SK-N-SH (cell line): ENCODE results near the gene UBA1. TPM values are rescaled to one million over a fixed set of nuclear protein-coding genes. Genes with fewer than 3 reads are reported as not detected.

ENCODE experiments used
- CTCF ChIA-PET: fragments of 300-600, 350-600 bp; formaldehyde crosslinking; extraction: SDS; loops from one replicate; lab custom pipeline; 2021; lab: Yijun Ruan, JAX
- POLR2A ChIA-PET: fragments of 350-600 bp; sonication (Branson Sonifier 250); formaldehyde crosslinking; extraction: SDS; loops from one replicate; lab custom pipeline; 2020; ENCODE audit warnings: antibody characterized with exemption, inconsistent platforms; lab: Yijun Ruan, JAX
- DNase-seq: peaks from one replicate; pipeline ENCODE4 v3.0.0; 2012
- H2AFZ ChIP-seq: fragments of 200-600 bp; sonication (generic); 2 replicates; pipeline ENCODE4 v1.8.1; 2016; ENCODE audit warnings: antibody characterized with exemption, mild to moderate bottlenecking, low read depth
- H3F3A ChIP-seq: fragments of 200-600 bp; sonication (generic); replicated peaks from 2 replicates; pipeline ENCODE3; 2016; ENCODE audit warnings: antibody characterized with exemption, mild to moderate bottlenecking; ENCODE audit not compliant: insufficient read depth
- H3K27ac ChIP-seq, 2 experiments: fragments of 200-500 bp in 1 of 2; fragments of 200-600 bp in 1 of 2; sonication (Bioruptor generic) in 1 of 2; sonication (generic), shearing (Covaris generic) in 1 of 2; 2 replicates each; pipeline versions ENCODE4 v1.5.1 to v1.6.1; 2014 to 2016; ENCODE audit warnings: low read depth in 2 of 2, inconsistent platforms in 1 of 2, low read length in 1 of 2, mild to moderate bottlenecking in 1 of 2, mixed read lengths in 1 of 2
- H3K27me3 ChIP-seq: fragments of 200-600 bp; sonication (generic), shearing (Covaris generic); 2 replicates; pipeline ENCODE4 v1.6.1; 2016; ENCODE audit warnings: mixed run types; ENCODE audit not compliant: insufficient read depth
- H3K36me3 ChIP-seq, 2 experiments: fragments of 200-500 bp in 1 of 2; fragments of 200-600 bp in 1 of 2; sonication (Bioruptor generic) in 1 of 2; sonication (generic) in 1 of 2; replicated peaks in 1 of 2; 2 replicates each; pipeline versions ENCODE3 to v1.5.1; 2014 to 2016; ENCODE audit warnings: low read length in 1 of 2, mild to moderate bottlenecking in 1 of 2; ENCODE audit not compliant: insufficient read depth in 2 of 2, control insufficient read depth in 1 of 2
- H3K4me1 ChIP-seq, 2 experiments: fragments of 200-500 bp in 1 of 2; fragments of 200-600 bp in 1 of 2; sonication (Bioruptor generic) in 1 of 2; sonication (generic), shearing (Covaris generic) in 1 of 2; 2 replicates each; pipeline versions ENCODE4 v1.5.1 to v1.6.1; 2014 to 2016; ENCODE audit warnings: low read depth in 1 of 2, low read length in 1 of 2, mixed run types in 1 of 2; ENCODE audit not compliant: insufficient read depth in 2 of 2, control insufficient read depth in 1 of 2
- H3K4me2 ChIP-seq: fragments of 200-600 bp; sonication (generic), shearing (Covaris generic); 2 replicates; pipeline ENCODE4 v1.6.1; 2017; ENCODE audit warnings: mixed run types
- H3K4me3 ChIP-seq, 2 experiments: fragments of 200-500 bp in 1 of 2; fragments of 200-600 bp in 1 of 2; sonication (Bioruptor generic) in 1 of 2; sonication (generic), shearing (Covaris generic) in 1 of 2; 2 replicates each; pipeline versions ENCODE4 v1.5.1 to v1.8.1; 2014 to 2016; ENCODE audit warnings: low read depth in 2 of 2, inconsistent platforms in 1 of 2, low read length in 1 of 2, mild to moderate bottlenecking in 1 of 2, mixed read lengths in 1 of 2, moderate library complexity in 1 of 2
- H3K79me2 ChIP-seq: fragments of 200-600 bp; sonication (generic); 2 replicates; pipeline ENCODE4 v1.8.1; 2017; ENCODE audit warnings: mild to moderate bottlenecking; ENCODE audit not compliant: insufficient read depth
- H3K9ac ChIP-seq: fragments of 200-600 bp; sonication (generic); 2 replicates; pipeline ENCODE4 v1.6.1; 2017; ENCODE audit warnings: mixed run types
- H3K9me2 ChIP-seq: fragments of 200-600 bp; sonication (generic); 2 replicates; pipeline ENCODE4 v1.6.1; 2017; ENCODE audit warnings: mixed run types
- H3K9me3 ChIP-seq: fragments of 200-600 bp; sonication (generic); 2 replicates; pipeline ENCODE4 v1.6.1; 2017; ENCODE audit warnings: mixed run types, mild to moderate bottlenecking, moderate library complexity
- H4K20me1 ChIP-seq: fragments of 200-600 bp; sonication (generic); 2 replicates; pipeline ENCODE4 v1.6.1; 2017; ENCODE audit warnings: mild to moderate bottlenecking, mixed run types; ENCODE audit not compliant: insufficient read depth
- CHD2 ChIP-seq: fragments of 150-350 bp; IDR thresholded peaks from 2 replicates; pipeline ENCODE4 v1.6.1; 2018; ENCODE audit warnings: low read length; ENCODE audit not compliant: partially characterized antibody
- ELF1 ChIP-seq: IDR thresholded peaks from 2 replicates; pipeline ENCODE4 v1.4.0; 2012
- EP300 ChIP-seq, 2 experiments: IDR thresholded peaks; 2 replicates each; pipeline versions ENCODE4 v1.4.0 to v1.6.1; 2012; ENCODE audit warnings: borderline replicate concordance in 1 of 2, low read depth in 1 of 2, low read length in 1 of 2
- EZH2phosphoT487 ChIP-seq: fragments of 200-600 bp; sonication (generic); IDR thresholded peaks from 2 replicates; pipeline ENCODE4 v1.6.1; 2017; ENCODE audit warnings: low read depth, mixed run types, mild to moderate bottlenecking, antibody characterized with exemption, moderate library complexity, borderline replicate concordance
- FOXJ3 ChIP-seq: sonication (generic); formaldehyde crosslinking; IDR thresholded peaks from 2 replicates; pipeline ENCODE4 v1.5.1; 2020; ENCODE audit warnings: mild to moderate bottlenecking, missing genetic modification reagents
- GABPA ChIP-seq: IDR thresholded peaks from 2 replicates; pipeline ENCODE4 v1.4.0; 2012; ENCODE audit warnings: low read depth, mild to moderate bottlenecking
- JUND ChIP-seq: IDR thresholded peaks from 2 replicates; pipeline ENCODE4 v1.4.0; 2012
- MAX ChIP-seq: IDR thresholded peaks from 2 replicates; pipeline ENCODE4 v1.4.0; 2012; ENCODE audit warnings: low read depth
- MEF2A ChIP-seq: IDR thresholded peaks from 2 replicates; pipeline ENCODE4 v1.4.0; 2012; ENCODE audit warnings: low read depth, borderline replicate concordance
- MXI1 ChIP-seq: IDR thresholded peaks from 2 replicates; pipeline ENCODE4 v1.6.1; 2012; ENCODE audit warnings: mild to moderate bottlenecking, low read depth, low read length, improper control_type of control experiment
- POLR2AphosphoS5 ChIP-seq: IDR thresholded peaks from 2 replicates; pipeline ENCODE4 v1.6.1; 2012; ENCODE audit warnings: low read depth, low read length
- RCOR1 ChIP-seq: fragments of 150-350 bp; IDR thresholded peaks from 2 replicates; pipeline ENCODE4 v1.6.1; 2017; ENCODE audit warnings: antibody characterized with exemption, low read length
- RFX5 ChIP-seq: IDR thresholded peaks from 2 replicates; pipeline ENCODE4 v1.6.1; 2012; ENCODE audit warnings: mild to moderate bottlenecking, improper control_type of control experiment, low read length
- RXRA ChIP-seq: IDR thresholded peaks from 2 replicates; pipeline ENCODE4 v1.4.0; 2012; ENCODE audit warnings: low read depth, mild to moderate bottlenecking, borderline replicate concordance
- SIN3A ChIP-seq: IDR thresholded peaks from 2 replicates; pipeline ENCODE4 v1.6.1; 2012; ENCODE audit warnings: low read depth, mild to moderate bottlenecking, low read length, moderate library complexity, borderline replicate concordance
- TCF12 ChIP-seq: IDR thresholded peaks from 2 replicates; pipeline ENCODE4 v1.4.0; 2012
- USF1 ChIP-seq: IDR thresholded peaks from 2 replicates; pipeline ENCODE4 v1.4.0; 2012; ENCODE audit warnings: low read depth, borderline replicate concordance
- ZBTB33 ChIP-seq: IDR thresholded peaks from 2 replicates; pipeline ENCODE4 v1.4.0; 2012; ENCODE audit warnings: low read depth, borderline replicate concordance
- WGBS: methylation state at CpG from one replicate; pipeline ENCODE4 v1.1.6; 2017; ENCODE audit warnings: low lambda C conversion rate; 5-methylcytosine and 5-hydroxymethylcytosine counted together
- polyA plus RNA-seq, 3 experiments: library from polyadenylated mRNA; depleted of rRNA; stranded (reverse); fragments of >200 nt; gene quantifications; 2 replicates each; pipeline ENCODE4 v1.2.3, GENCODE V29; 2012
- TF ChIP-seq, protein P1 (sequence below): fragments of 150-350 bp; IDR thresholded peaks from 2 replicates; pipeline ENCODE4 v1.6.1; 2017; ENCODE audit warnings: antibody characterized with exemption, low read length, low read depth, borderline replicate concordance
- TF ChIP-seq, protein P2 (sequence below): fragments of 200-600 bp; sonication (generic); IDR thresholded peaks from 2 replicates; pipeline ENCODE4 v1.6.1; 2017; ENCODE audit warnings: antibody characterized with exemption, mild to moderate bottlenecking, moderate library complexity

Gene UBA1
- polyA plus RNA-seq, 1 of the 3 experiments (the other 2 are of a cell fraction) = 283 TPM

GRCh38 chrX:47176101-47176740 lies 17.4 kb upstream of the UBA1 start:
- Histone ChIP-seq H3K79me2 (no peaks in the 10 kb centered on the region), H3K4me3 (no peak overlapping the region), H3K27me3 (peaks cover 36% of the 10 kb centered on the region; the same call in 1 of the 2 replicates), H3K9me3 (no peaks in the 10 kb centered on the region), H3K27ac (no peak overlapping the region)
- no peak for DNase-seq
- TF ChIP-seq RXRA (no peak), USF1 (no peak), RFX5 (no peak)
- TF ChIP-seq, all 33 proteins: peak for 0
- Histone ChIP-seq H2AFZ (no peak overlapping the region), H4K20me1 (no peaks in the 10 kb centered on the region), H3K36me3 (peaks cover 0 to 12% of the 10 kb centered on the region in 2 experiments), H3K4me1 (no peaks in the 10 kb centered on the region), H3F3A (no peaks in the 10 kb centered on the region), H3K9ac (no peak overlapping the region), H3K9me2 (no peaks in the 10 kb centered on the region), H3K4me2 (no peak overlapping the region)
- POLR2A ChIA-PET = no interaction called here
- CTCF ChIA-PET = interaction anchor here (0.6 to 1.0 kb wide), 2 partner anchors 13 to 600 kb away, joined by 3 to 4 read pairs; no protein-coding TSS in a partner anchor
- WGBS = 53% methylated on average over 18 of the region's 23 CpGs

- DNase-seq = no peak
- POLR2A ChIA-PET = no interaction called here
- H3K4me3 ChIP-seq = no peak overlapping the region
- H3K27me3 ChIP-seq = peaks cover 42% of the 10 kb centered on the region; the same call in 1 of the 2 replicates
- CTCF ChIA-PET = interaction anchor here (0.5 to 1.0 kb wide), 3 partner anchors 13 to 600 kb away, joined by 3 to 4 read pairs (median 3); no protein-coding TSS in a partner anchor
- H3K9me2 ChIP-seq = no peaks in the 10 kb centered on the region
- H3K9ac ChIP-seq = no peak overlapping the region
- no peaks in the 10 kb centered on the region for H3F3A ChIP-seq
- H4K20me1 ChIP-seq = no peaks in the 10 kb centered on the region
- no peaks in the 10 kb centered on the region for H3K79me2 ChIP-seq
- H3K4me2 ChIP-seq = no peak overlapping the region
- WGBS = 28% methylated on average over 2 of the region's 2 CpGs
- no peaks in the 10 kb centered on the region for H3K9me3 ChIP-seq
- TF ChIP-seq RCOR1 = no peak
- TF ChIP-seq MEF2A = no peak
- TF ChIP-seq EP300 (IDR thresholded peaks at IDR 0.05; ENCODE audit: borderline replicate concordance in 1 of 2, low read depth in 1 of 2, low read length in 1 of 2) = no peak
- TF ChIP-seq GABPA = no peak
- TF ChIP-seq FOXJ3 = no peak
- no peak for TF ChIP-seq ZBTB33
- TF ChIP-seq, protein P1, sequence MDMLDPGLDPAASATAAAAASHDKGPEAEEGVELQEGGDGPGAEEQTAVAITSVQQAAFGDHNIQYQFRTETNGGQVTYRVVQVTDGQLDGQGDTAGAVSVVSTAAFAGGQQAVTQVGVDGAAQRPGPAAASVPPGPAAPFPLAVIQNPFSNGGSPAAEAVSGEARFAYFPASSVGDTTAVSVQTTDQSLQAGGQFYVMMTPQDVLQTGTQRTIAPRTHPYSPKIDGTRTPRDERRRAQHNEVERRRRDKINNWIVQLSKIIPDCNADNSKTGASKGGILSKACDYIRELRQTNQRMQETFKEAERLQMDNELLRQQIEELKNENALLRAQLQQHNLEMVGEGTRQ = no peak
- no peak for TF ChIP-seq CHD2
- TF ChIP-seq, protein P2, sequence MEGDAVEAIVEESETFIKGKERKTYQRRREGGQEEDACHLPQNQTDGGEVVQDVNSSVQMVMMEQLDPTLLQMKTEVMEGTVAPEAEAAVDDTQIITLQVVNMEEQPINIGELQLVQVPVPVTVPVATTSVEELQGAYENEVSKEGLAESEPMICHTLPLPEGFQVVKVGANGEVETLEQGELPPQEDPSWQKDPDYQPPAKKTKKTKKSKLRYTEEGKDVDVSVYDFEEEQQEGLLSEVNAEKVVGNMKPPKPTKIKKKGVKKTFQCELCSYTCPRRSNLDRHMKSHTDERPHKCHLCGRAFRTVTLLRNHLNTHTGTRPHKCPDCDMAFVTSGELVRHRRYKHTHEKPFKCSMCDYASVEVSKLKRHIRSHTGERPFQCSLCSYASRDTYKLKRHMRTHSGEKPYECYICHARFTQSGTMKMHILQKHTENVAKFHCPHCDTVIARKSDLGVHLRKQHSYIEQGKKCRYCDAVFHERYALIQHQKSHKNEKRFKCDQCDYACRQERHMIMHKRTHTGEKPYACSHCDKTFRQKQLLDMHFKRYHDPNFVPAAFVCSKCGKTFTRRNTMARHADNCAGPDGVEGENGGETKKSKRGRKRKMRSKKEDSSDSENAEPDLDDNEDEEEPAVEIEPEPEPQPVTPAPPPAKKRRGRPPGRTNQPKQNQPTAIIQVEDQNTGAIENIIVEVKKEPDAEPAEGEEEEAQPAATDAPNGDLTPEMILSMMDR = no peak
- TF ChIP-seq USF1 = no peak
- TF ChIP-seq MXI1 = no peak
- no peak for TF ChIP-seq POLR2AphosphoS5
- no peak for TF ChIP-seq RFX5
- no peak for TF ChIP-seq JUND
- no peak for TF ChIP-seq MAX
- no peak for TF ChIP-seq EZH2phosphoT487
- TF ChIP-seq SIN3A = no peak
- TF ChIP-seq RXRA = no peak
- TF ChIP-seq TCF12 = no peak
- TF ChIP-seq ELF1 = no peak
- H2AFZ ChIP-seq = no peak overlapping the region
- no peaks in the 10 kb centered on the region for H3K4me1 ChIP-seq
- no peak overlapping the region for H3K27ac ChIP-seq
- peaks cover 0 to 14% of the 10 kb centered on the region in 2 experiments for H3K36me3 ChIP-seq
Observed at GRCh38 chrX:47177079-47177478, 16.6 kb upstream of the UBA1 start.
